Trophoblast cell (in vitro differentiated cells and primary cell): ENCODE results near the gene PAX9.

Experiments
- DNase-seq, 2 donors: peaks; one replicate each; pipeline ENCODE4 v3.0.0-alpha.2; 2016
- H2AFZ ChIP-seq: 2 replicates; pipeline ENCODE4 v1.6.1; 2013; ENCODE audit warnings: low read length, moderate library complexity, mild to moderate bottlenecking; ENCODE audit not compliant: insufficient read depth, poor library complexity
- H2AK5ac ChIP-seq: 2 replicates; pipeline ENCODE4 v1.6.1; 2013; ENCODE audit warnings: mild to moderate bottlenecking, low read length
- H2BK120ac ChIP-seq: 2 replicates; pipeline ENCODE4 v1.6.1; 2013; ENCODE audit warnings: low read length, mild to moderate bottlenecking, moderate library complexity; ENCODE audit not compliant: insufficient read depth, poor library complexity
- H2BK12ac ChIP-seq: 2 replicates; pipeline ENCODE4 v1.6.1; 2013; ENCODE audit warnings: mild to moderate bottlenecking, low read length, moderate library complexity
- H2BK5ac ChIP-seq: 2 replicates; pipeline ENCODE4 v1.6.1; 2013; ENCODE audit warnings: low read length, low read depth, moderate library complexity, mild to moderate bottlenecking; ENCODE audit not compliant: poor library complexity
- H3K14ac ChIP-seq: 2 replicates; pipeline ENCODE4 v1.6.1; 2013; ENCODE audit warnings: mild to moderate bottlenecking, low read length
- H3K18ac ChIP-seq: 2 replicates; pipeline ENCODE4 v1.6.1; 2013; ENCODE audit warnings: mild to moderate bottlenecking, low read length
- H3K23ac ChIP-seq: 2 replicates; pipeline ENCODE4 v1.6.1; 2013; ENCODE audit warnings: low read length
- H3K27ac ChIP-seq: 2 replicates; pipeline ENCODE4 v1.5.1; 2013; ENCODE audit warnings: low read depth, mild to moderate bottlenecking, inconsistent platforms, low read length, moderate library complexity
- H3K27me3 ChIP-seq: 2 replicates; pipeline ENCODE4 v1.6.1; 2013; ENCODE audit warnings: inconsistent platforms, mild to moderate bottlenecking, low read length, moderate library complexity; ENCODE audit not compliant: insufficient read depth
- H3K36me3 ChIP-seq, 2 experiments: 1 replicate in 1 of 2; 2 replicates in 1 of 2; pipeline ENCODE4 v1.6.1; 2013; ENCODE audit warnings: low read length in 2 of 2, mild to moderate bottlenecking in 2 of 2, moderate library complexity in 1 of 2; ENCODE audit not compliant: insufficient read depth in 2 of 2, control insufficient read depth in 1 of 2
- H3K4ac ChIP-seq: 2 replicates; pipeline ENCODE4 v1.6.1; 2013; ENCODE audit warnings: low read depth, mild to moderate bottlenecking, low read length, moderate library complexity
- H3K4me1 ChIP-seq, 2 experiments: 1 replicate in 1 of 2; 2 replicates in 1 of 2; pipeline ENCODE4 v1.6.1; 2013; ENCODE audit warnings: low read length in 2 of 2, mild to moderate bottlenecking in 2 of 2, moderate library complexity in 1 of 2; ENCODE audit not compliant: insufficient read depth in 2 of 2, control insufficient read depth in 1 of 2
- H3K4me2 ChIP-seq: 2 replicates; pipeline ENCODE4 v1.6.1; 2013; ENCODE audit warnings: inconsistent platforms, mild to moderate bottlenecking, low read length, moderate library complexity
- H3K4me3 ChIP-seq: 2 replicates; pipeline ENCODE4 v1.5.1; 2013; ENCODE audit warnings: mild to moderate bottlenecking, low read depth, low read length, inconsistent platforms
- H3K79me1 ChIP-seq: one replicate; pipeline ENCODE4 v1.6.1; 2013; ENCODE audit warnings: low read length
- H3K79me2 ChIP-seq: 2 replicates; pipeline ENCODE4 v1.6.1; 2013; ENCODE audit warnings: low read length, mild to moderate bottlenecking; ENCODE audit not compliant: control insufficient read depth, insufficient read depth, poor library complexity
- H3K9ac ChIP-seq: 2 replicates; pipeline ENCODE4 v1.6.1; 2013; ENCODE audit warnings: mild to moderate bottlenecking, low read length
- H3K9me3 ChIP-seq: 2 replicates; pipeline ENCODE4 v1.6.1; 2013; ENCODE audit warnings: low read depth, mild to moderate bottlenecking, control low read depth, inconsistent platforms, low read length; ENCODE audit not compliant: insufficient read depth
- H4K12ac ChIP-seq: 2 replicates; pipeline ENCODE4 v1.6.1; 2013; ENCODE audit warnings: low read depth, mild to moderate bottlenecking, low read length, moderate library complexity
- H4K8ac ChIP-seq: 2 replicates; pipeline ENCODE4 v1.6.1; 2013; ENCODE audit warnings: low read depth, mild to moderate bottlenecking, low read length, moderate library complexity
- H4K91ac ChIP-seq: one replicate; pipeline ENCODE4 v1.6.1; 2013; ENCODE audit warnings: low read depth, mild to moderate bottlenecking, low read length, moderate library complexity
- WGBS: extraction: QIAGEN DNeasy Blood & Tissue Kit; methylation state at CpG from one replicate; pipeline ENCODE4 v1.1.7; 2013; ENCODE audit warnings: missing lambda C conversion rate; ENCODE audit not compliant: insufficient read length, insufficient coverage; ENCODE audit errors: extremely low coverage; 5-methylcytosine and 5-hydroxymethylcytosine counted together

The PAX9 gene

DNA sequence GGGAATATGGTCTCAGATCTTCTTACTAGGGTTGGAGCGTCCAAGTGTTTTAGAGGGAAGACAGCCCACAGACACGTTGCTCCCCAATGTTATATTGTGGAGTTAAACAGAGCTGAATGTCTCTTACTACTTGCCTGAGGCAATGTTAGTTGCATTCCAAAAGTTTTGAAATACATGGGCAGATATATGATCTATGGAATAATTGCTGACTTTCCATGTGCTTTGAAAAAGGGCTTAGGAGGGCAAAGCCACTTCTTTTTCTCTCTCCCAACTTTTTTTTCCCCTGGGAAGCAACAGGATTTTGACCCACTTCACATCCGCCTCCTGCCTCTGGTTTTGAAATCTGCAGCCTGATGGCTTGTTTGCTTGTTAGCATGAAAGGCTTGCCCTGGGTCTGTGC is 33.7 kb upstream of the PAX9 start:
- Histone ChIP-seq H3K79me2 (no peaks in the 10 kb centered on the region), H3K36me3 (no peaks in the 10 kb centered on the region), H3K18ac (no peak overlapping the region), H3K4me3 (no peak overlapping the region), H3K9ac (no peak overlapping the region), H3K4ac (no peak overlapping the region), H3K14ac (no peak overlapping the region), H3K27ac (no peak overlapping the region), H3K9me3 (no peaks in the 10 kb centered on the region), H3K23ac (no peak overlapping the region), H2AK5ac (no peak overlapping the region), H4K12ac (no peak overlapping the region), H4K8ac (no peak overlapping the region), H4K91ac (no peak overlapping the region), H3K4me1 (no peaks in the 10 kb centered on the region), H3K4me2 (no peak overlapping the region), H2AFZ (no peak overlapping the region), H3K79me1 (no peaks in the 10 kb centered on the region), H2BK12ac (no peak overlapping the region), H2BK120ac (no peak overlapping the region), H2BK5ac (no peak overlapping the region), H3K27me3 (no peaks in the 10 kb centered on the region)
- peak in 1 of 2 donors; percentile 5 for DNase-seq
- no CpG with 5 or more reads among the region's 3 CpGs for WGBS

GRCh38 chr14:36633580-36633979 is 28.1 kb upstream of the PAX9 start:
- Histone ChIP-seq H2BK120ac (no peak overlapping the region), H3K36me3 (no peaks in the 10 kb centered on the region), H4K12ac (no peak overlapping the region), H2BK12ac (no peak overlapping the region), H3K9ac (no peak overlapping the region), H4K91ac (no peak overlapping the region), H3K18ac (no peak overlapping the region), H3K27ac (no peak overlapping the region), H3K79me2 (no peaks in the 10 kb centered on the region), H3K4me2 (no peak overlapping the region), H3K4me3 (no peak overlapping the region), H3K23ac (no peak overlapping the region), H3K27me3 (no peaks in the 10 kb centered on the region), H3K79me1 (no peaks in the 10 kb centered on the region), H3K14ac (no peak overlapping the region), H2AK5ac (no peak overlapping the region), H4K8ac (no peak overlapping the region), H2BK5ac (no peak overlapping the region), H3K4me1 (no peaks in the 10 kb centered on the region), H3K9me3 (no peaks in the 10 kb centered on the region), H3K4ac (no peak overlapping the region), H2AFZ (no peak overlapping the region)
- WGBS = no CpG with 5 or more reads among the region's 3 CpGs
- DNase-seq = no peak

DNA sequence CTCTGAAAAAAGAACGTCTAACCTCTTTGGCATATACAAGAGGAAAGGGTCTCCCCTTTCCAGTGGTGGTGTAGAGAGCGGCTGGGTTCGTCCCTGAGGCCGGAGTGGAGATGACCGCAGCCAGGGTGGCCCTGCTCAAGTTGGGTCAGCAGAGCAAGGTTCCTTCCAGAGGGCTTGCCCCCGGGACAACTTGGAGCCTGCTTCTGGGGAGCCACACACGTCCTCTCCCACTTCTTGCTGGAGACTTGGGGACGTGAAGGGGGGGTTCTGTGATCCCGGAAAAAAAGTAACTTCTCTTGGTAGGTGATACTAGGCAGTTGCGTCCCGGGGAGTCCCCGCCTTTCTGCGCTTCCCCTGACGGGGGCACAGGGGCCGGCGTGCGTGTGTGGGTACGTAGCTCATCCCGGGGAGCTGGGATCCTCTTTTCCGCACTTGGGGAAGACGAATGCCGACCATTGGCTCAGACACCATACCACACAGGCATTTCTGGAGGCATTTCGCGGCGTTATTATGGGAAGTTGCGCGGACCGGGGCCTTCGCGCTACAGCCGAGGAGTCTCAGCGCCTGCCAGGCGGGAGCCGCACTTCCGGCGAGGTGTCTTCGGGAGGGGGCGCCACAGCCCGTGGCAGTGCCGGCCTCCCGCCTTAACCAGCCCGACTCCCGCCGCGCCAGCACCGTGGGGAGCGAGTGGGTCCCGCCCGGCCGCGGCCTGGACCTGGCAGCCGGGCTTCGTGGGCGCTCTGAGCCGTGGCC is 14.8 kb upstream of the PAX9 start:
- Histone ChIP-seq H3K27ac (no peak overlapping the region), H3K9me3 (peaks cover 2% of the 10 kb centered on the region), H2AFZ (peak overlapping the region; percentile 56), H3K4me2 (peak overlapping the region; percentile 65), H4K8ac (peak overlapping the region; percentile 43), H3K4me3 (peak overlapping the region; percentile 61), H2BK5ac (no peak overlapping the region), H3K36me3 (no peaks in the 10 kb centered on the region), H3K23ac (no peak overlapping the region), H4K12ac (no peak overlapping the region), H2BK12ac (no peak overlapping the region), H2AK5ac (no peak overlapping the region), H3K4me1 (peaks cover 9 to 12% of the 10 kb centered on the region in 2 experiments), H3K79me2 (peaks cover 2% of the 10 kb centered on the region), H3K79me1 (no peaks in the 10 kb centered on the region), H3K4ac (no peak overlapping the region), H3K9ac (no peak overlapping the region), H4K91ac (no peak overlapping the region), H3K18ac (no peak overlapping the region), H2BK120ac (no peak overlapping the region), H3K27me3 (peaks cover 43% of the 10 kb centered on the region), H3K14ac (no peak overlapping the region)
- DNase-seq = no peak
- WGBS = no CpG with 5 or more reads among the region's 55 CpGs

DNA sequence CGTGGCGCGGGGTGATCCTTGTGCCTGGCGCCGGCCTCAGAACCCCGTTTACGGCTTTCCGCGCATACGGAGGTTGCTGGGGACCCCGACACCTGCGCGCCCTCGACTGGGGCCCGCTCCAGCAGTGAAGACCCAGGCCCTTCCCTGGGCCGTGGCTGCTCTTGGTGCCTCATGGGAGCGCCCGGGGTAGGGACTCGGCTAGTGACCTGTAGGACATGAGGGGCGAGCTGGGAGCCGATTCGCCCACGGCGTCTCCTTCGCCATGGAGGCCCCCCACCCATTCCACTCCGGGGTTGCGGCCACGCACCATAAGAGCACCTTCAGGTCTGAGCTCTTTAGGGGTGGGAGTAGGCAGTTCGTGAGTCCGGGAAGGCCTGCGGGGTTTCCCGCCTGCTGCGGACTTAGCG is 14.2 kb upstream of the PAX9 start:
- Histone ChIP-seq H2BK120ac (no peak overlapping the region), H4K12ac (no peak overlapping the region), H2AFZ (peak overlapping the region; percentile 56), H2AK5ac (no peak overlapping the region), H3K9ac (no peak overlapping the region), H3K27ac (no peak overlapping the region), H3K79me1 (no peaks in the 10 kb centered on the region), H3K18ac (peak overlapping the region; percentile 27), H2BK12ac (no peak overlapping the region), H3K4ac (no peak overlapping the region), H3K23ac (no peak overlapping the region), H3K9me3 (peaks cover 2% of the 10 kb centered on the region), H3K14ac (no peak overlapping the region), H3K4me3 (peak overlapping the region; percentile 61), H3K36me3 (no peaks in the 10 kb centered on the region), H3K27me3 (peaks cover 43% of the 10 kb centered on the region), H3K4me1 (peaks cover 9 to 12% of the 10 kb centered on the region in 2 experiments), H4K91ac (no peak overlapping the region), H3K79me2 (peaks cover 2% of the 10 kb centered on the region), H3K4me2 (peak overlapping the region; percentile 65), H4K8ac (peak overlapping the region; percentile 22), H2BK5ac (no peak overlapping the region)
- no CpG with 5 or more reads among the region's 34 CpGs for WGBS
- DNase-seq = no peak
